SK-N-SH (cell line): ENCODE results near the gene KANK4. TPM values are rescaled to one million over a fixed set of nuclear protein-coding genes. Genes with fewer than 3 reads are reported as not detected.
"Not testable (repeated sequence)": the region's sequence is repeated elsewhere in the genome, so short reads cannot be mapped to it uniquely, and the experiment has no call there.

Experiments used
- CTCF ChIA-PET: fragments of 300-600, 350-600 bp; formaldehyde crosslinking; extraction: SDS; loops from one replicate; lab custom pipeline; 2021; lab: Yijun Ruan, JAX
- POLR2A ChIA-PET: fragments of 350-600 bp; sonication (Branson Sonifier 250); formaldehyde crosslinking; extraction: SDS; loops from one replicate; lab custom pipeline; 2020; ENCODE audit warnings: antibody characterized with exemption, inconsistent platforms; lab: Yijun Ruan, JAX
- DNase-seq: peaks from one replicate; pipeline ENCODE4 v3.0.0; 2012
- H2AFZ ChIP-seq: fragments of 200-600 bp; sonication (generic); 2 replicates; pipeline ENCODE4 v1.8.1; 2016; ENCODE audit warnings: antibody characterized with exemption, mild to moderate bottlenecking, low read depth
- H3F3A ChIP-seq: fragments of 200-600 bp; sonication (generic); replicated peaks from 2 replicates; pipeline ENCODE3; 2016; ENCODE audit warnings: antibody characterized with exemption, mild to moderate bottlenecking; ENCODE audit not compliant: insufficient read depth
- H3K27ac ChIP-seq, 2 experiments: fragments of 200-500 bp in 1 of 2; fragments of 200-600 bp in 1 of 2; sonication (Bioruptor generic) in 1 of 2; sonication (generic), shearing (Covaris generic) in 1 of 2; 2 replicates each; pipeline versions ENCODE4 v1.5.1 to v1.6.1; 2014 to 2016; ENCODE audit warnings: low read depth in 2 of 2, inconsistent platforms in 1 of 2, low read length in 1 of 2, mild to moderate bottlenecking in 1 of 2, mixed read lengths in 1 of 2
- H3K27me3 ChIP-seq: fragments of 200-600 bp; sonication (generic), shearing (Covaris generic); 2 replicates; pipeline ENCODE4 v1.6.1; 2016; ENCODE audit warnings: mixed run types; ENCODE audit not compliant: insufficient read depth
- H3K36me3 ChIP-seq, 2 experiments: fragments of 200-500 bp in 1 of 2; fragments of 200-600 bp in 1 of 2; sonication (Bioruptor generic) in 1 of 2; sonication (generic) in 1 of 2; replicated peaks in 1 of 2; 2 replicates each; pipeline versions ENCODE3 to v1.5.1; 2014 to 2016; ENCODE audit warnings: low read length in 1 of 2, mild to moderate bottlenecking in 1 of 2; ENCODE audit not compliant: insufficient read depth in 2 of 2, control insufficient read depth in 1 of 2
- H3K4me1 ChIP-seq, 2 experiments: fragments of 200-500 bp in 1 of 2; fragments of 200-600 bp in 1 of 2; sonication (Bioruptor generic) in 1 of 2; sonication (generic), shearing (Covaris generic) in 1 of 2; 2 replicates each; pipeline versions ENCODE4 v1.5.1 to v1.6.1; 2014 to 2016; ENCODE audit warnings: low read depth in 1 of 2, low read length in 1 of 2, mixed run types in 1 of 2; ENCODE audit not compliant: insufficient read depth in 2 of 2, control insufficient read depth in 1 of 2
- H3K4me2 ChIP-seq: fragments of 200-600 bp; sonication (generic), shearing (Covaris generic); 2 replicates; pipeline ENCODE4 v1.6.1; 2017; ENCODE audit warnings: mixed run types
- H3K4me3 ChIP-seq, 2 experiments: fragments of 200-500 bp in 1 of 2; fragments of 200-600 bp in 1 of 2; sonication (Bioruptor generic) in 1 of 2; sonication (generic), shearing (Covaris generic) in 1 of 2; 2 replicates each; pipeline versions ENCODE4 v1.5.1 to v1.8.1; 2014 to 2016; ENCODE audit warnings: low read depth in 2 of 2, inconsistent platforms in 1 of 2, low read length in 1 of 2, mild to moderate bottlenecking in 1 of 2, mixed read lengths in 1 of 2, moderate library complexity in 1 of 2
- H3K79me2 ChIP-seq: fragments of 200-600 bp; sonication (generic); 2 replicates; pipeline ENCODE4 v1.8.1; 2017; ENCODE audit warnings: mild to moderate bottlenecking; ENCODE audit not compliant: insufficient read depth
- H3K9ac ChIP-seq: fragments of 200-600 bp; sonication (generic); 2 replicates; pipeline ENCODE4 v1.6.1; 2017; ENCODE audit warnings: mixed run types
- H3K9me2 ChIP-seq: fragments of 200-600 bp; sonication (generic); 2 replicates; pipeline ENCODE4 v1.6.1; 2017; ENCODE audit warnings: mixed run types
- H3K9me3 ChIP-seq: fragments of 200-600 bp; sonication (generic); 2 replicates; pipeline ENCODE4 v1.6.1; 2017; ENCODE audit warnings: mixed run types, mild to moderate bottlenecking, moderate library complexity
- H4K20me1 ChIP-seq: fragments of 200-600 bp; sonication (generic); 2 replicates; pipeline ENCODE4 v1.6.1; 2017; ENCODE audit warnings: mild to moderate bottlenecking, mixed run types; ENCODE audit not compliant: insufficient read depth
- ELF1 ChIP-seq: IDR thresholded peaks from 2 replicates; pipeline ENCODE4 v1.4.0; 2012
- EP300 ChIP-seq, 2 experiments: IDR thresholded peaks; 2 replicates each; pipeline versions ENCODE4 v1.4.0 to v1.6.1; 2012; ENCODE audit warnings: borderline replicate concordance in 1 of 2, low read depth in 1 of 2, low read length in 1 of 2
- FOSL2 ChIP-seq: IDR thresholded peaks from 2 replicates; pipeline ENCODE4 v1.4.0; 2012; ENCODE audit warnings: low read depth, mild to moderate bottlenecking, moderate library complexity, borderline replicate concordance
- FOXJ3 ChIP-seq: sonication (generic); formaldehyde crosslinking; IDR thresholded peaks from 2 replicates; pipeline ENCODE4 v1.5.1; 2020; ENCODE audit warnings: mild to moderate bottlenecking, missing genetic modification reagents
- FOXM1 ChIP-seq: IDR thresholded peaks from 2 replicates; pipeline ENCODE4 v1.4.0; 2012; ENCODE audit warnings: low read depth, mild to moderate bottlenecking
- GATA2 ChIP-seq: sonication (generic); formaldehyde crosslinking; IDR thresholded peaks from 2 replicates; pipeline ENCODE4 v1.5.0; 2020; ENCODE audit warnings: mild to moderate bottlenecking, missing genetic modification reagents
- IRF3 ChIP-seq: fragments of 150-350 bp; IDR thresholded peaks from 2 replicates; pipeline ENCODE4 v1.6.1; 2016; ENCODE audit warnings: mild to moderate bottlenecking, low read depth, low read length
- MEF2A ChIP-seq: IDR thresholded peaks from 2 replicates; pipeline ENCODE4 v1.4.0; 2012; ENCODE audit warnings: low read depth, borderline replicate concordance
- POLR2AphosphoS5 ChIP-seq: IDR thresholded peaks from 2 replicates; pipeline ENCODE4 v1.6.1; 2012; ENCODE audit warnings: low read depth, low read length
- RAD21 ChIP-seq: IDR thresholded peaks from 2 replicates; pipeline ENCODE4 v1.6.1; 2012; ENCODE audit warnings: mild to moderate bottlenecking, low read length
- RCOR1 ChIP-seq: fragments of 150-350 bp; IDR thresholded peaks from 2 replicates; pipeline ENCODE4 v1.6.1; 2017; ENCODE audit warnings: antibody characterized with exemption, low read length
- RFX5 ChIP-seq: IDR thresholded peaks from 2 replicates; pipeline ENCODE4 v1.6.1; 2012; ENCODE audit warnings: mild to moderate bottlenecking, improper control_type of control experiment, low read length
- SIN3A ChIP-seq: IDR thresholded peaks from 2 replicates; pipeline ENCODE4 v1.6.1; 2012; ENCODE audit warnings: low read depth, mild to moderate bottlenecking, low read length, moderate library complexity, borderline replicate concordance
- TEAD4 ChIP-seq: IDR thresholded peaks from 2 replicates; pipeline ENCODE4 v1.4.0; 2012; ENCODE audit warnings: mild to moderate bottlenecking, borderline replicate concordance; ENCODE audit not compliant: insufficient read depth
- USF1 ChIP-seq: IDR thresholded peaks from 2 replicates; pipeline ENCODE4 v1.4.0; 2012; ENCODE audit warnings: low read depth, borderline replicate concordance
- YY1 ChIP-seq: IDR thresholded peaks from 2 replicates; pipeline ENCODE4 v1.4.0; 2012; ENCODE audit warnings: low read depth, mild to moderate bottlenecking
- ZBTB33 ChIP-seq: IDR thresholded peaks from 2 replicates; pipeline ENCODE4 v1.4.0; 2012; ENCODE audit warnings: low read depth, borderline replicate concordance
- whole genome bisulfite sequencing: methylation state at CpG from one replicate; pipeline ENCODE4 v1.1.6; 2017; ENCODE audit warnings: low lambda C conversion rate; 5-methylcytosine and 5-hydroxymethylcytosine counted together
- polyA plus RNA-seq, 3 experiments: library from polyadenylated mRNA; depleted of rRNA; stranded (reverse); fragments of >200 nt; gene quantifications; 2 replicates each; pipeline ENCODE4 v1.2.3, GENCODE V29; 2012

The KANK4 gene
- polyA plus RNA-seq, 1 of the 3 experiments (the other 2 are of a cell fraction) = not detected

GRCh38 chr1:62245201-62245600 lies 74.0 kb downstream of the KANK4 start:
- peaks cover 0 to 11% of the 10 kb centered on the region in 2 experiments; a peak in 1 of 4 replicates for H3K4me1 ChIP-seq
- no peaks in the 10 kb centered on the region for H4K20me1 ChIP-seq
- no peak overlapping the region for H2AFZ ChIP-seq
- POLR2A ChIA-PET = no interaction called here
- H3K27me3 ChIP-seq = no peaks in the 10 kb centered on the region
- no peak overlapping the region for H3K9ac ChIP-seq
- DNase-seq = no peak
- H3K27ac ChIP-seq = no peak overlapping the region
- H3K4me2 ChIP-seq = no peak overlapping the region
- no peaks in the 10 kb centered on the region for H3K9me3 ChIP-seq
- H3K9me2 ChIP-seq = no peaks in the 10 kb centered on the region
- H3K79me2 ChIP-seq = no peaks in the 10 kb centered on the region
- CTCF ChIA-PET = interaction anchor here (1.3 kb wide), 1 partner anchor 15 kb away, joined by 3 read pairs; no protein-coding TSS in a partner anchor
- H3K4me3 ChIP-seq = no peak overlapping the region
- TF ChIP-seq USF1 (no peak), YY1 (no peak), SIN3A (no peak), ELF1 (no peak), IRF3 (no peak), EP300 (IDR thresholded peaks at IDR 0.05; ENCODE audit: borderline replicate concordance in 1 of 2, low read depth in 1 of 2, low read length in 1 of 2) (no peak), MEF2A (no peak), RFX5 (no peak), FOXM1 (no peak), RAD21 (no peak), POLR2AphosphoS5 (no peak), FOXJ3 (CRISPR knock-in tag) (no peak), RCOR1 (no peak), GATA2 (CRISPR knock-in tag) (no peak), TEAD4 (no peak), FOSL2 (no peak), ZBTB33 (no peak)
- no peaks in the 10 kb centered on the region for H3K36me3 ChIP-seq
- H3F3A ChIP-seq = no peaks in the 10 kb centered on the region

- DNase-seq, H3K9me2 ChIP-seq, H3F3A ChIP-seq, H4K20me1 ChIP-seq, H3K9me3 ChIP-seq, H2AFZ ChIP-seq, H3K4me3 ChIP-seq, H3K4me2 ChIP-seq, H3K27me3 ChIP-seq, H3K9ac ChIP-seq, H3K27ac ChIP-seq, CTCF ChIA-PET, H3K79me2 ChIP-seq, H3K36me3 ChIP-seq, POLR2A ChIA-PET: not testable (repeated sequence)
- peaks cover 0 to 11% of the 10 kb centered on the region in 2 experiments; a peak in 1 of 4 replicates for H3K4me1 ChIP-seq
- 60% methylated on average over 3 of the region's 3 CpGs for WGBS
These were observed 74.9 kb downstream of the KANK4 start for GRCh38 chr1:62244380-62244779.
